T-helper 1 cell treated with Interleukin-12 subunit alpha and Interleukin-12 subunit beta and Interleukin-4 antibody, amounts not matched to agents 30 μg/mL and 1 μg/mL, for 36 hours (primary cell): ENCODE data around the gene PIGR.
A peak's percentile ranks its signal among the peaks of the same experiment; 100 is the strongest.

Experiments
- H3K27ac Mint-ChIP-seq: one replicate; pipeline ENCODE4 v1.8.0; 2021; ENCODE audit warnings: mild to moderate bottlenecking, mixed read lengths
- H3K27me3 Mint-ChIP-seq: one replicate; pipeline ENCODE4 v1.8.0; 2021; ENCODE audit warnings: low read depth, mixed read lengths
- H3K36me3 Mint-ChIP-seq: one replicate; pipeline ENCODE4 v1.8.0; 2021; ENCODE audit warnings: low read depth, mixed read lengths
- H3K4me1 Mint-ChIP-seq: one replicate; pipeline ENCODE4 v1.8.0; 2021; ENCODE audit warnings: low read depth, mixed read lengths
- H3K4me3 Mint-ChIP-seq: one replicate; pipeline ENCODE4 v1.8.0; 2021; ENCODE audit warnings: mild to moderate bottlenecking, moderate library complexity, mixed read lengths
- H3K9me3 Mint-ChIP-seq: one replicate; pipeline ENCODE4 v1.8.0; 2021; ENCODE audit warnings: mixed read lengths

PIGR gene

GRCh38 chr1:206967096-206967849 is 21.0 kb upstream of the PIGR start:
- peaks cover 35% of the 10 kb centered on the region for H3K27me3 Mint-ChIP-seq
- H3K4me3 Mint-ChIP-seq: peak overlapping the region; percentile 45
- H3K36me3 Mint-ChIP-seq: no peaks in the 10 kb centered on the region
- H3K4me1 Mint-ChIP-seq: peaks cover 36% of the 10 kb centered on the region
- peak overlapping the region; percentile 13 for H3K27ac Mint-ChIP-seq
- no peaks in the 10 kb centered on the region for H3K9me3 Mint-ChIP-seq

GRCh38 chr1:206965781-206966180 is 19.5 kb upstream of the PIGR start:
- Mint-ChIP-seq H3K9me3 (no peaks in the 10 kb centered on the region), H3K27me3 (peaks cover 24% of the 10 kb centered on the region), H3K36me3 (no peaks in the 10 kb centered on the region), H3K27ac (no peak overlapping the region), H3K4me3 (no peak overlapping the region), H3K4me1 (peaks cover 44% of the 10 kb centered on the region)

- H3K4me1 Mint-ChIP-seq: peaks cover 44% of the 10 kb centered on the region
- H3K4me3 Mint-ChIP-seq: no peak overlapping the region
- H3K27ac Mint-ChIP-seq: no peak overlapping the region
- no peaks in the 10 kb centered on the region for H3K9me3 Mint-ChIP-seq
- no peaks in the 10 kb centered on the region for H3K36me3 Mint-ChIP-seq
- peaks cover 5% of the 10 kb centered on the region for H3K27me3 Mint-ChIP-seq
Observed at GRCh38 chr1:206963740-206964139, 17.5 kb upstream of the PIGR start.

GRCh38 chr1:206963119-206963712 is 16.9 kb upstream of the PIGR start:
- Mint-ChIP-seq H3K36me3 (no peaks in the 10 kb centered on the region), H3K27ac (no peak overlapping the region), H3K4me3 (no peak overlapping the region), H3K9me3 (no peaks in the 10 kb centered on the region), H3K27me3 (no peaks in the 10 kb centered on the region), H3K4me1 (peaks cover 38% of the 10 kb centered on the region)

GRCh38 chr1:206962272-206962671 is 16.0 kb upstream of the PIGR start:
- Mint-ChIP-seq H3K27ac (no peak overlapping the region), H3K9me3 (no peaks in the 10 kb centered on the region), H3K4me3 (no peak overlapping the region), H3K36me3 (no peaks in the 10 kb centered on the region), H3K27me3 (no peaks in the 10 kb centered on the region), H3K4me1 (peaks cover 29% of the 10 kb centered on the region)

- Mint-ChIP-seq H3K36me3 (no peaks in the 10 kb centered on the region), H3K27ac (no peak overlapping the region), H3K27me3 (no peaks in the 10 kb centered on the region)
Observed at GRCh38 chr1:206961668-206962067, 15.4 kb upstream of the PIGR start.

GRCh38 chr1:206960676-206961386 is 14.6 kb upstream of the PIGR start:
- Mint-ChIP-seq H3K27me3 (no peaks in the 10 kb centered on the region), H3K4me3 (no peak overlapping the region), H3K9me3 (no peaks in the 10 kb centered on the region), H3K27ac (no peak overlapping the region), H3K36me3 (no peaks in the 10 kb centered on the region), H3K4me1 (peaks cover 20% of the 10 kb centered on the region)

More at GRCh38 chr1:206961668-206962067, 15.4 kb upstream of the PIGR start:
- Mint-ChIP-seq H3K4me3 (no peak overlapping the region), H3K9me3 (no peaks in the 10 kb centered on the region), H3K4me1 (peaks cover 23% of the 10 kb centered on the region)

GRCh38 chr1:206958144-206958543 is 11.9 kb upstream of the PIGR start:
- H3K9me3 Mint-ChIP-seq: no peaks in the 10 kb centered on the region
- no peak overlapping the region for H3K4me3 Mint-ChIP-seq
- H3K27ac Mint-ChIP-seq: no peak overlapping the region
- peaks cover 27% of the 10 kb centered on the region for H3K4me1 Mint-ChIP-seq
- no peaks in the 10 kb centered on the region for H3K36me3 Mint-ChIP-seq
- no peaks in the 10 kb centered on the region for H3K27me3 Mint-ChIP-seq

GRCh38 chr1:206957639-206958038 is 11.4 kb upstream of the PIGR start:
- Mint-ChIP-seq H3K4me3 (no peak overlapping the region), H3K4me1 (peaks cover 23% of the 10 kb centered on the region), H3K9me3 (no peaks in the 10 kb centered on the region), H3K27me3 (no peaks in the 10 kb centered on the region), H3K27ac (no peak overlapping the region), H3K36me3 (no peaks in the 10 kb centered on the region)

- no peaks in the 10 kb centered on the region for H3K36me3 Mint-ChIP-seq
- no peaks in the 10 kb centered on the region for H3K27me3 Mint-ChIP-seq
- no peaks in the 10 kb centered on the region for H3K9me3 Mint-ChIP-seq
- peak overlapping the region; percentile 28 for H3K27ac Mint-ChIP-seq
- H3K4me1 Mint-ChIP-seq: peaks cover 12% of the 10 kb centered on the region
- H3K4me3 Mint-ChIP-seq: no peak overlapping the region
Observed at GRCh38 chr1:206955476-206956451, 9.5 kb upstream of the PIGR start.

- Mint-ChIP-seq H3K4me1 (peaks cover 12% of the 10 kb centered on the region), H3K27ac (no peak overlapping the region), H3K9me3 (no peaks in the 10 kb centered on the region), H3K36me3 (no peaks in the 10 kb centered on the region), H3K4me3 (no peak overlapping the region), H3K27me3 (no peaks in the 10 kb centered on the region)
Observed at GRCh38 chr1:206954459-206955342, 8.4 kb upstream of the PIGR start.

GRCh38 chr1:206953626-206954025 is 7.4 kb upstream of the PIGR start:
- H3K4me1 Mint-ChIP-seq: peaks cover 12% of the 10 kb centered on the region
- no peaks in the 10 kb centered on the region for H3K9me3 Mint-ChIP-seq
- no peak overlapping the region for H3K27ac Mint-ChIP-seq
- no peaks in the 10 kb centered on the region for H3K27me3 Mint-ChIP-seq
- no peak overlapping the region for H3K4me3 Mint-ChIP-seq
- H3K36me3 Mint-ChIP-seq: no peaks in the 10 kb centered on the region

- H3K27ac Mint-ChIP-seq: no peak overlapping the region
- peaks cover 12% of the 10 kb centered on the region for H3K4me1 Mint-ChIP-seq
- no peaks in the 10 kb centered on the region for H3K27me3 Mint-ChIP-seq
- no peak overlapping the region for H3K4me3 Mint-ChIP-seq
- H3K36me3 Mint-ChIP-seq: no peaks in the 10 kb centered on the region
- H3K9me3 Mint-ChIP-seq: no peaks in the 10 kb centered on the region
Observed at GRCh38 chr1:206953126-206953525, 6.9 kb upstream of the PIGR start.
